Activated T-helper 9 cell treated with anti-CD3 and anti-CD28 coated beads, Interleukin-2, amount 50 U/mL, for 16 hours (primary cell): ENCODE results near the gene NXNL1.

ENCODE experiments used
- DNase-seq: peaks from one replicate; pipeline ENCODE4 v3.0.0-alpha.2; 2020; ENCODE audit warnings: low read depth

NXNL1 gene

GRCh38 chr19:17419621-17420474, 40.9 kb downstream of the NXNL1 start, which contains the start of gene MVB12A:
Gene MVB12A, plus strand, starts transcription at chr19:17420047. Its CDS starts 89 bp downstream, at chr19:17420136.
- DNase-seq, result peak; percentile 93

GRCh38 chr19:17419154-17419620, 41.5 kb downstream of the NXNL1 start:
- DNase-seq, result no peak

GRCh38 chr19:17418710-17419109, 42.0 kb downstream of the NXNL1 start:
- no peak for DNase-seq

GRCh38 chr19:17415121-17415520, 45.6 kb downstream of the NXNL1 start:
- DNase-seq, result no peak

- DNase-seq, result no peak
Observed at GRCh38 chr19:17414097-17414496, 46.6 kb downstream of the NXNL1 start.

- DNase-seq, result no peak
Observed at GRCh38 chr19:17411801-17412200, 48.9 kb downstream of the NXNL1 start.

- no peak for DNase-seq
Observed at GRCh38 chr19:17409990-17410389, 50.7 kb downstream of the NXNL1 start.

- no peak for DNase-seq
Observed at GRCh38 chr19:17406887-17407196, 53.9 kb downstream of the NXNL1 start.

GRCh38 chr19:17406046-17406886, 54.5 kb downstream of the NXNL1 start:
- no peak for DNase-seq
